Retinal pigment epithelial cell (primary cell): ENCODE data around the gene SMARCA2.

Experiments used
- DNase-seq: peaks from one replicate; pipeline ENCODE4 v3.0.0-alpha.2; 2010; ENCODE audit warnings: low read depth
- H3K4me3 ChIP-seq: 2 replicates; pipeline ENCODE4 v1.5.1; 2011; ENCODE audit warnings: mild to moderate bottlenecking, low read length, control low read depth, moderate library complexity
- CTCF ChIP-seq: conservative IDR thresholded peaks from 2 replicates; pipeline ENCODE4 v1.5.1; 2011; ENCODE audit warnings: low read depth, low read length, control low read depth, inconsistent platforms

The SMARCA2 gene

DNA sequence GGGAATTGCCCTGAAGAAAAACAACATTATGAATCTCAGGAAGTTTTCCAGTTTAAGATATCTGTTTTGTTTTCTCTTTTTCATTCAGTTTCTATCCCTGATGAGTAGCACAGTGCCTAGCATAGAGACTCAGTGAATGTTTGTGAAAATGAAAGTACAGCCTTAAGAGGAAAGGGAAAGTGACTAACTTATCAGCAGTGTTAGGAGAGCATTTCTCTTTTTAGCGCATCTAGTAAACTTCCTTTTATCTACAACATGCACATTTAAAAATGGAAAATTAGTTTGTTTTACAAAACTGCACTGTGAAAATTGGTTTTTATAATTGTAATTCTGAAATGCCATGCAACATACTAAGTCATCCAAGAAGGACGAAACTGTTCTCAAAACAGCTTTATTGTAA lies 110.8 kb downstream of the SMARCA2 start:
- DNase-seq, result no peak
- no peak overlapping the region for H3K4me3 ChIP-seq
- no peak for TF ChIP-seq CTCF

GRCh38 chr9:2126331-2126803 lies 111.2 kb downstream of the SMARCA2 start:
- DNase-seq, result no peak
- TF ChIP-seq CTCF, result no peak
- no peak overlapping the region for H3K4me3 ChIP-seq

DNA sequence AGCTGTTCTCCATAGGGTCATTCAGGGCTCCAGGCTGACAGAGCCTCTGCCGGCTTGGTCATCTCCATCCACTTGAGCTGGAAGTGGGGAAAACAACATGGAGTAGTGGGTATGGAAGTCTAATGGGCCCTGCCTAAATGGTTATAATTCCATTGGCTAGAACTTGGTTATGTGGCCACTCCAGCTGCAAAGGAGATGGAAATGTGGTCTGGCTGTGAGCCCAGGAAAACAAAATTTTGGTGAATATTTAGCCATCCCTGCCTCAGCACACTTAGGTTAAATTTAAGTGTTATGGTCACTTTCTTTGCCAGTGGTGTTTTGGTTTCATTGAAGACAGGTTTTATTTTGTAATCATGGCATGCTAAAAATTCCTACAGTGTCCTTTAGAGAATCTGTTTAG lies 112.3 kb downstream of the SMARCA2 start:
- H3K4me3 ChIP-seq, result no peak overlapping the region
- no peak for DNase-seq
- TF ChIP-seq CTCF, result no peak

DNA sequence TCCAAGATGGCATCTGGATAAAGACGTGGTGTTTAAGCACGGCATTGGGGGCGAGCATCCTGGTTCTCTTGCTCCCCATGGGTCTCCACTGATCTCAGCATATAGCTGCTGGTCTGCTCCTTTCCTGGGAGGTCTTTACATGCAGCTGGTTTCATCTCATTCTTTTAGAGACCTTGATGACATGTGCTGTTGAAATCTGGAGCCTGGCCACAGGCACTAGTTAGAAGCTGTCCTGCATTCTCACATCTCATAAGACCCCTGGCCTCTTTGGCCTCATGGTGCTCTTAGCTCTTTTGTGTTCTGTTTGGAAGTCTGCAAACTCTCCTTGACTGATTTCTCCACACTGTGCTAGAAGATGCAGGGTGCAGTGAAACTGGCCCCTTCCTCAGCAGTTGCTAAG lies 113.0 kb downstream of the SMARCA2 start:
- no peak overlapping the region for H3K4me3 ChIP-seq
- no peak for DNase-seq
- no peak for TF ChIP-seq CTCF

GRCh38 chr9:2128618-2129017 lies 113.5 kb downstream of the SMARCA2 start:
- H3K4me3 ChIP-seq, result no peak overlapping the region
- no peak for TF ChIP-seq CTCF
- DNase-seq, result no peak

DNA sequence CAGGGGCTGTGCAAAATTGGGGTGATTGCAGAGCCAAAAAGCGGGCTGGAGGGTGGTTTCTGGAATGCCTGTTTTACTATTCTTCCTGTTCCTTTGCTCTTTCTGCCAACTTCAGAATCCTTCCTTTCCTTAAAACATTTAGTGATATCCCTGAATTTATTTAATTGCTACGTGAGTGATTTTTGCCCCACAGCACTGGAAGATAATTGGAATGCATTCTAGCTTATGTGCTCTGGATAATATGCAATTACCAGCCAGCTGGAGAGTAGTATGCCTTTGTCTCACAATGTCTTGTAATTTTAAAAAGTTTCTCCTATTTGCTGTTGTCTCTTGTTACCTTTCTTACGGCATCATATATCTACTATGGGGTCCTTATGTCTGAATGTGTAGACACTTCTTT lies 115.8 kb downstream of the SMARCA2 start:
- TF ChIP-seq CTCF, result no peak
- no peak overlapping the region for H3K4me3 ChIP-seq
- DNase-seq, result no peak

- TF ChIP-seq CTCF, result peak; percentile 78
- no peak overlapping the region for H3K4me3 ChIP-seq
- no peak for DNase-seq
Measured at GRCh38 chr9:2132484-2133082, 117.4 kb downstream of the SMARCA2 start.
